Kidney (tissue), 14 donors: ENCODE measurements around the gene MFSD12. TPM values are rescaled to one million over a fixed set of nuclear protein-coding genes. Genes with fewer than 3 reads are reported as not detected.

Source experiments
- DNase-seq, 5 donors: peaks; one replicate each; pipeline ENCODE4 v3.0.0-alpha.2; 2013 to 2020
- FAIRE-seq: peaks from 2 replicates; lab custom pipeline; 2012; peaks lifted over from hg19 to GRCh38; lab: Jason Lieb, UNC
- H3K27ac ChIP-seq, 2 donors: one replicate each; pipeline ENCODE4 v1.7.0; 2013; ENCODE audit warnings: low read depth in 2 of 2, low read length in 2 of 2, inconsistent platforms in 1 of 2
- H3K27me3 ChIP-seq: one replicate; pipeline ENCODE4 v1.7.1; 2013; ENCODE audit warnings: low read length, inconsistent platforms; ENCODE audit not compliant: control insufficient read depth, insufficient read depth
- H3K36me3 ChIP-seq, 3 donors: one replicate each; pipeline versions ENCODE4 v1.7.0 to v1.7.1; 2013; ENCODE audit warnings: low read length in 3 of 3, control low read depth in 1 of 3, inconsistent platforms in 1 of 3; ENCODE audit not compliant: insufficient read depth in 3 of 3, control insufficient read depth in 2 of 3
- H3K4me1 ChIP-seq, 3 donors: one replicate each; pipeline versions ENCODE4 v1.7.0 to v1.7.1; 2013; ENCODE audit warnings: low read length in 3 of 3, inconsistent platforms in 1 of 3, low read depth in 1 of 3; ENCODE audit not compliant: control insufficient read depth in 2 of 3, insufficient read depth in 2 of 3
- H3K4me3 ChIP-seq, 3 donors: one replicate each; pipeline versions ENCODE4 v1.7.0 to v1.8.1; 2013; ENCODE audit warnings: low read length in 3 of 3, control low read depth in 1 of 3, inconsistent platforms in 1 of 3
- H3K9ac ChIP-seq, 3 donors: one replicate each; pipeline versions ENCODE4 v1.7.0 to v1.7.1; 2013; ENCODE audit warnings: low read length in 3 of 3, control low read depth in 1 of 3, inconsistent platforms in 1 of 3
- H3K9me3 ChIP-seq, 3 donors: one replicate each; pipeline versions ENCODE4 v1.7.0 to v1.7.1; 2013; ENCODE audit warnings: low read length in 3 of 3, control low read depth in 1 of 3, inconsistent platforms in 1 of 3; ENCODE audit not compliant: control insufficient read depth in 2 of 3, insufficient read depth in 1 of 3
- CTCF ChIP-seq: IDR thresholded peaks from 3 replicates; pipeline ENCODE4 v1.5.1; 2012; ENCODE audit warnings: mild to moderate bottlenecking, moderate library complexity, borderline replicate concordance; ENCODE audit not compliant: insufficient read depth; ENCODE audit errors: extremely low read depth
- intact Hi-C: fragments of 100-400 bp; cut with DNase I; formaldehyde crosslinking; loops from one replicate; pipeline ENCODE4 v1.11.1; 2022
- polyA plus RNA-seq: library from polyadenylated mRNA; stranded (reverse); fragments of 350-450 nt; fragmentation: Illumina TruSeq; extraction: RNeasy Lipid Tissue Mini Kit (QIAGEN cat#74804); gene quantifications from one replicate; pipeline ENCODE4 v1.2.3, GENCODE V29; 2014; ENCODE audit warnings: low read depth, low replicate concordance; ENCODE audit not compliant: insufficient read depth
- total RNA-seq: library from RNA; stranded (reverse); fragmentation: NEBNext Ultra II Directional; extraction: Animal tissue kit (Norgen Biotek cat#: 25700); gene quantifications from one replicate; pipeline ENCODE4 v1.2.1, GENCODE V29; 2021
- donor health status: control.
- donor health status: control.
- donor health status: control.
- donor health status: control.
- donor health status: control.
- donor health status: DM: yes; HTN: yes; CAD: no.
- donor health status: Normal renal cell carcinoma (clear cell type).

MFSD12 gene
- total and polyA plus RNA-seq, 2 donors from 2014 or later = 113 to 124 TPM

GRCh38 chr19:3575949-3576673 lies 18.7 kb upstream of the MFSD12 start:
- H3K4me1 ChIP-seq = peaks cover 0 to 4% (median 3%) of the 10 kb centered on the region in 3 donors
- FAIRE-seq (no peak), DNase-seq (peak in 1 of 5 donors; percentile 82)
- no peak for TF ChIP-seq CTCF
- no peaks in the 10 kb centered on the region for H3K9me3 ChIP-seq
- H3K27ac ChIP-seq = no peak overlapping the region
- H3K4me3 ChIP-seq = no peak overlapping the region
- no peak overlapping the region for H3K9ac ChIP-seq
- intact Hi-C loops = no loop called here
- H3K27me3 ChIP-seq = no peaks in the 10 kb centered on the region
- H3K36me3 ChIP-seq = peaks cover 0 to 2% (median 0%) of the 10 kb centered on the region in 3 donors

- Histone ChIP-seq H3K36me3 (peaks cover 0 to 2% (median 0%) of the 10 kb centered on the region in 3 donors), H3K4me1 (peaks cover 0 to 4% (median 3%) of the 10 kb centered on the region in 3 donors), H3K9ac (no peak overlapping the region), H3K27ac (no peak overlapping the region), H3K27me3 (no peaks in the 10 kb centered on the region), H3K9me3 (no peaks in the 10 kb centered on the region), H3K4me3 (no peak overlapping the region)
- intact Hi-C loops = no loop called here
- DNase-seq = peak in 1 of 5 donors; percentile 51
- TF ChIP-seq CTCF = no peak
- no peak for FAIRE-seq
These were observed 17.9 kb upstream of the MFSD12 start for GRCh38 chr19:3575260-3575741.

GRCh38 chr19:3573858-3574637 lies 16.7 kb upstream of the MFSD12 start:
- no peaks in the 10 kb centered on the region for H3K27me3 ChIP-seq
- no peak for TF ChIP-seq CTCF
- H3K36me3 ChIP-seq = peaks cover 0 to 2% (median 0%) of the 10 kb centered on the region in 3 donors
- no peaks in the 10 kb centered on the region for H3K9me3 ChIP-seq
- H3K9ac ChIP-seq = no peak overlapping the region
- peak overlapping the region in 1 of 3 donors; percentile 76 for H3K4me3 ChIP-seq
- intact Hi-C loops = no loop called here
- no peak overlapping the region for H3K27ac ChIP-seq
- FAIRE-seq (no peak), DNase-seq (peak; percentile 87 to 96 (median 92))
- H3K4me1 ChIP-seq = peaks cover 0 to 4% (median 3%) of the 10 kb centered on the region in 3 donors
